ENCODE measurements around the gene RAB1B. TPM values are rescaled to one million over a fixed set of nuclear protein-coding genes. Genes with fewer than 3 reads are reported as not detected.
"Not testable (repeated sequence)": the region's sequence is repeated elsewhere in the genome, so short reads cannot be mapped to it uniquely, and the experiment has no call there.

Gene RAB1B
- total RNA-seq, 1 donor from 2014 or later = 180 TPM

DNA sequence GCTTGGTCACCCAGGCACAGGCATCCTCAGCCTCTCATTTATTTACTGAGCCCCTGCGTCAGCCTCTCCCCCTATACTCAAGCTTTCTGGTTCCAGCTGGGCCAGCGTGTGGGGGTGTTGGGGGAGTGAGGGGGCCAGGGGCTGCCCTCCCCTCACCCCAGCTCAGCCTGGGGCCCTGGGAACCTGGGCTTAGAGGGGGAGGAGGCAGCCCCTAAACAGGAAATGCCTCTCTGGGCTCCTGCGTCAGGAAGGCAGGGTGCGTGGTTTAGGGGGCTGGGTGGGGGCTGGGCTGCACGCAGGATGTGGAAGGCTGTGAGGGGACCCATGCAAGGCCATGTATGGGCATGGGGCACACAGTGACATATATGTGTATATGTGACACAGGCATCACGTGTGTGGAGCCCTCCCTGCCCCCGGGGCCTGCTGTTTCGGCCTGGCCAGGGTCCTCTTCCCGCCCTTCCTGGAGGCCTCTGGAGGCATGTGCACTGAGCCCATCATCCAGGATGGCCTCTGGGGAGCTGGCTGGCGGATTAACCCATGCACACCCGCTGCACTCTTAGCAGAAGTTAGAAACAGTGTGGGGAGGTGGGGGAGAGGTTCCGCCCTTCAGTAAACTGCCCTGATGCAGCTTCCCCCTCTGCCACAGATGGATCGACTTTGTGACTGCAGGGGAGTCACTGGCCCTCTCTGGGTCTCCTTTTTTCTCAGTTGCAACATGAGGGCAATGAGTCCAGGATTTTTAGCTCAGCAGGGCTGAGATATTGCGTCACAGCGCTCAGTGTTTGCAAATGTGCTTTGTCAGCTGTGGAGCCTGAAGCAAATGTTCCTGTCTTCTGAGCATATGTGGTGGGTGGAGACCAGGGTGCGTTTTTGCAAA, 49.5 kb downstream of the RAB1B start:
- no peak for DNase-seq (ENCODE audit: extremely low read depth, low read depth, low spot score)

DNA sequence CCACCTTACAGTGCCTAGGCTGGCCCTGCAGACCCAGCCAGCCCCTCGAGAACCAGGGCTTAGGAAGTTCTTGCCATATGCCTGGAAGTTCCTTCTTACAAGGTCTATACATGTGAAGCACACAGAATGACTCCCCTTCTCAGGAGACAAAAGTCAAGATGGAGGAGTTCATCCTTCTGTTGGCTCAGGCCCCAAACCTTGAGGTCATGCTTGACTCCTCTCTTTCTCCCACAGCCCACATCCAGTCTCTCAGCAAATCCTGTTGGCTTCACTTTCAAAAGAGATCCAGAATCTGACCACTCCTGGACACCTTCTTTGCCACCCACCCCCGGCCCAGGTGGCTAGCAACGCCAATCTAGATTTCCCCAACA, 50.1 kb downstream of the RAB1B start:
- DNase-seq (ENCODE audit: extremely low read depth, low read depth, low spot score) = no peak

DNA sequence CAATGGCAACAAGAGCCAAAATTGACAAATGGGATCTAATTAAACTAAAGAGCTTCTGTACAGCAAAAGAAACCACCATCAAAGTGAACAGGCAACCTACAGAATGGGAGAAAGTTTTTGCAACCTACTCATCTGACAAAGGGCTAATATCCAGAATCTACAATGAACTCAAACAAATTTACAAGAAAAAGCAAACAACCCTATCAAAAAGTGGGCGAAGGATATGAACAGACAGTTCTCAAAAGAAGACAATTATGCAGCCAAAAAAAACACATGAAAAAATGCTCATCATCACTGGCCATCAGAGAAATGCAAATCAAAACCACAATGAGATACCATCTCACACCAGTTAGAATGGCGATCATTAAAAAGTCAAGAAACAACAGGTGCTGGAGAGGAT, 51.9 kb downstream of the RAB1B start:
- DNase-seq (ENCODE audit: extremely low read depth, low read depth, low spot score) = not testable (repeated sequence)

DNA sequence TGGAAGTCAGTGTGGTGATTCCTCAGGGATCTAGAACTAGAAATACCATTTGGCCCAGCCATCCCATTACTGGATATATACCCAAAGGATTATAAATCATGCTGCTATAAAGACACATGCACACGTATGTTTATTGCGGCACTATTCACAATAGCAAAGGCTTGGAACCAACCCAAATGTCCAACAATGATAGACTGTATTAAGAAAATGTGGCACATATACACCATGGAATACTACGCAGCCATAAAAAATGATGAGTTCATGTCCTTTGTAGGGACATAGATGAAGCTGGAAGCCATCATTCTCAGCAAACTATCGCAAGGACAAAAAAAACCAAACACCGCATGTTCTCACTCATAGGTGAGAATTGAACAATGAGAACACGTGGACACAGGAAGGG, 52.3 kb downstream of the RAB1B start:
- DNase-seq (ENCODE audit: extremely low read depth, low read depth, low spot score) = not testable (repeated sequence)

DNA sequence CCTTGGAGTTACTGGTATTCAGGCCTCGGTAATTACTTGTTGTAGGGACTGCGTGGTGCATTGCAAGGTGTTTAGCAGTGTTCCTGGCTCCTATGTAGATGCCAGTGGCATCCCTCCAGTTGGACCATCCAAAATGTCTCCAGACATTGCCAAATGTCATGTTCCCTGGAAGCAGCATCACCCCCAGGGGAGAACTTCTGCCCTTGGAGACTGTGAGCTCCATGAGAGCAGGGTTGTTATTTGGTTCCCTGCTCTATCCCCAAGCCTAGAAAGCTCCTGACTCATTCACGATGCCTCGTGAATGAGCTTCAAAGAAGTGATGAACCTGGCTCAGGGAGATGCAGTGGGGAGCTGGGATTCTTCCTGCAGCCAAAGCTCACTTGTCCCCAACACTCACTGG, 53.2 kb downstream of the RAB1B start:
- DNase-seq (ENCODE audit: extremely low read depth, low read depth, low spot score) = no peak

DNA sequence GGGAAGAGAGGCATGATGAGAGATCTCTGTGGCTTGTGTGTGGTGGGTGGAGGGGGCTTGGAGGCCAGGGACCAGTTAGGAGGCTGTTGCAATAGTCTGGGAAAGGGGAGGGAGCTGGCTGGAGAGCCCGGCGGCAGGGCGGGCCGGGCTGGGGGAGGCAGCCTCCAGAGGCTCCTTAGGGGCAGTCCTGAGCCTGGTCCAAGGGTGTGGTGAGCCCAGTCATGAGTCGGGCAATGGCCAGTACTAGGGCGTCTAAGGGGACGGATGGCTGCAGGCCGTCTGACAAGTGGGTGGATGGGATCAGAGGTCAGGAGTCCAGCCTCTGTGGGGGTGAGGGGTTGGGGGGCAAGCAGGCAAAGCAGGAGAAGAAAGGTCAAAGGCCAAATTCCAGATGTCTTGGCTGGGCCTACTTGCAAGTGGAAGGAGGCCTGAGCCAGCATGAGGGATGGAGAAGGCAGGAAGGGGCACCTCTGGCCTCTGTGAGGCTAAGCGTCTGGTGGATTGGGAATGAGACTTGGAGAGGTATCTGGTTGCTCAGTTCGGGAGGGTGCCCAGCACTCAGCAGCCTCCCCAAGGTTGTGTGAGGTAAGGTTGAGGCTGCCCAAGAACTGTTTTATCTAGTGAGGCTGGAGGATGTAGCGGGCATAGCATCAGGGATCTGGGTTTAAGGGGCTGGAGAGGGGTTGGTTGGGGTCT, 54.4 kb downstream of the RAB1B start:
- no peak for DNase-seq (ENCODE audit: extremely low read depth, low read depth, low spot score)

DNA sequence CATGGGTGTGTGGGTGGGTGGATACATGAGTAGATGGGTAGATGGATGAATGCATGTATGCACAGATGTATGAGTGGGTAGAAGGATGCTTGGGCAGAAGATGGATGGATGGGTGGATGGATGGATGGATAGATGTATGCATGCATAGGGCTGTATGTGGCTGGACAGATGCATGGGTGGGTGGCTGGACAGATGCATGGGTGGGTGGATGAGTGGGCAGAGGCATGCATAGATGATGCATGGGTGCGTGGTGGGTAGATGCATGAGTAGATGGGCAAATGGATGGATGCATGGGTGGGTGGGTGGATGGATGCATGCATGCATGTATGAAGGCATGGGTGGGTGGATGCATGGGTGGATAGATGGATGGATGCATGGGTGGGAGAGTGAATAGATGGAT, 55.2 kb downstream of the RAB1B start:
- DNase-seq (ENCODE audit: extremely low read depth, low read depth, low spot score) = no peak

DNA sequence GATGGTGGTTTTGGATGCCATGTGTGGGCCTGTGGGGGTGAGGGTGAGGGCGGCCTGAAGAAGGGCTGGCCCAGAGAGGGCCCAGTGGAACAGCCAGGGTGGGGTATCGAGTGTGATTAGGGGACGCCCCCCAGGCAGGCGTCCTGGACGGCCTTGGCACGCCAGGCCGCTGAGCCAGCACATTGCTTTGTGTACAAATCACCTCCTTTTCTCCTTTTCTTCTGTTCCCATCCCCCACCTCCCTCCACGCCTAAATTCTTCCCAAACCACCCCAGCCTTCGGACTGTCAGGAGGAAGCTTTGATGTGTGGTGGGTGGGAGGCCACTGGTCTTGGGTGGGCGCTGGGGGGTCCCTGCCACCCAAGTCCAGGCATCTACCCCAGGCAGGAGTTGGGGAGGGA, 56.2 kb downstream of the RAB1B start:
- DNase-seq (ENCODE audit: extremely low read depth, low read depth, low spot score) = no peak

DNA sequence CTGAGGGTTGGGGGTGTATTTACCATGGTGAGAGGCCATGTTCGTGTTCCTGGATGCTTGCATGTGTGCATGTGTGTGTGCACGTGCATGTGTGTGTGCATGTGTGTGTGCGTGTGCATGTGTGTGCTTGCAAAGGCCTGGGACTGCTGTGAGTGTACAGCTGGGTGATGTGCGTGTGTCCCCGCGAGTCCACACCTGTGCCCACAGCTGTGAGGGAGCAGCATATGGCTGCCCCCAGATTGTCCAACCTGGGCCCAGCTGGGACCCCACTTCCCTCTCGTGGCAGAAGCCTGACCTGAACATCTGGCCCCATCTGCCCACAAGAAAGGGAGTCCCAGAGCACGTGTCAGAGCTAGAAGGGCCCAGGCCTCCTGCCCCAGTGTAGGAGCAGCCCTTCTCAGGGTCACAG, 56.8 kb downstream of the RAB1B start:
- no peak for DNase-seq (ENCODE audit: extremely low read depth, low read depth, low spot score)

DNA sequence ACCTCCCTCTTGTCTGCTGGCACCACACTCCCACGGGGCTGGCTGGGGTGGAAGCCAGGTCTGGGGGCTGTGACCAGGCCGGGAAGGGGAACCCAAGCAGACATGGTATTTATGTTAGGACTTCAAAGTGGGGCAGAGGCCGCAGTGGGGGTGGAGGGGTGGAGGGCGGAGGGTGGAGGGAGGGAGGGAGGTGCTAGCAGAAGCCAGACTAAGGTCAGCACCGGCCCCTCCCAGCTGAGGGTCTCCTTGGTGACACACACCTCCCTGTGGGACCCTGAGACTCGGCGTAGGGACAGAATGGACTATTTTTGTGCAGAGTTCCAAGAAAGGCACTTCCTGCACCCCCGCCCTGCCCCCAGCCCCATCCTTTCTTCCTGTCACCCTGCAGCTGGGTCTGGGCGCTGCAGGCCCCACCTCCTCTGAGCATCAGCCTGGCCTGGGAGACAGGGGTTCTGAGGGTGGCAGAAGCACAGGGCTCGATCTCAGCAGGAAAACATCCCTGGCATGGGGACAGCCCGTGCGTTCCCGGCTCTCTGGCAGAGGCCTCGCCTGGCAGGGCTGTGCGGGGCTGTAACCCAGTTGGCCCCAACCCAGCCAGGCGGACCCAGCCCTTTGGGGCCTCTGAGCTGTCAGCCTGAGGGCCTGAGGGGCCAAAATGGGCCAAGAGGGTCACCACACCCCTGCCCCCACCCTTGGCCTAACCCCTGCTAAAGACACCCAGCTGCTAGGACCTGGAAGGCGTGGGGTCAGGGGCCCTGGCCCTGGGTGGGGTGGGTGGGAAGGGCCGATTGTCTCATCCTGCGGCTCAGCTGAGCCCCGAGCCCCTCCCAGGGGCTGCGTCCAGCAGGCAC, 58.0 kb downstream of the RAB1B start:
- no peak for DNase-seq (ENCODE audit: extremely low read depth, low read depth, low spot score)

Other genes with a start within 250 kb of the RAB1B start
- 0.82 TPM in 1 of 2 replicates, not detected in the other for gene CATSPER1, start 242.2 kb upstream of the RAB1B start, total RNA-seq
- gene GAL3ST3, start 219.5 kb upstream of the RAB1B start, total RNA-seq = 0.23 TPM in 1 of 2 replicates, not detected in the other
- gene SF3B2, start 216.3 kb upstream of the RAB1B start, total RNA-seq = 129 and 162 TPM in 2 replicates
- gene PACS1, start 198.4 kb upstream of the RAB1B start, total RNA-seq = 40.0 and 74.4 TPM in 2 replicates
- gene KLC2, start 10.9 kb upstream of the RAB1B start, total RNA-seq = 20.7 and 35.5 TPM in 2 replicates
- 0.15 TPM in 1 of 2 replicates, not detected in the other for gene CNIH2, start 9.5 kb downstream of the RAB1B start, total RNA-seq
- gene YIF1A, start 20.5 kb downstream of the RAB1B start, total RNA-seq = 120 and 142 TPM in 2 replicates
- gene TMEM151A, start 23.3 kb downstream of the RAB1B start, total RNA-seq = 0.05 and 0.58 TPM in 2 replicates
- gene CD248, start 48.4 kb downstream of the RAB1B start, total RNA-seq = 1.1 and 2.1 TPM in 2 replicates
- 17.2 and 18.7 TPM in 2 replicates for gene RIN1, start 67.8 kb downstream of the RAB1B start, total RNA-seq
- 60.6 and 65.2 TPM in 2 replicates for gene BRMS1, start 76.5 kb downstream of the RAB1B start, total RNA-seq
- 48.2 and 53.3 TPM in 2 replicates for gene B4GAT1, start 79.0 kb downstream of the RAB1B start, total RNA-seq
- 0.48 and 1.2 TPM in 2 replicates for gene SLC29A2, start 103.1 kb downstream of the RAB1B start, total RNA-seq
- not detected in 2 replicates for gene NPAS4, start 152.4 kb downstream of the RAB1B start, total RNA-seq
- 30.1 and 41.2 TPM in 2 replicates for gene MRPL11, start 170.2 kb downstream of the RAB1B start, total RNA-seq
- 4.7 and 4.8 TPM in 2 replicates for gene PELI3, start 198.3 kb downstream of the RAB1B start, total RNA-seq
- gene DPP3, start 211.8 kb downstream of the RAB1B start, total RNA-seq = 74.5 and 98.1 TPM in 2 replicates
- gene BBS1, start 242.0 kb downstream of the RAB1B start, total RNA-seq = 42.0 and 47.0 TPM in 2 replicates